ENCODE results near the gene HLA-DPB1. TPM values are rescaled to one million over a fixed set of nuclear protein-coding genes. Genes with fewer than 3 reads are reported as not detected.

HLA-DPB1 gene
- total and polyA plus RNA-seq, 2 of the 4 experiments (the other 2 are of a cell fraction) = 7.7 to 10.7 TPM

- Histone ChIP-seq H3K4ac (ENCODE audit: low read depth, low read length) (peak overlapping the region; percentile 35; the same call in 1 of the 2 replicates), H2AK5ac (ENCODE audit: low read depth, low read length) (no peak overlapping the region), H3K56ac (ENCODE audit: extremely low read depth, insufficient read depth, low read length) (no peak overlapping the region; the same call in 1 of the 2 replicates), H2BK15ac (ENCODE audit: low read depth, low read length) (no peak overlapping the region), H3K27ac (ENCODE audit: insufficient read depth, low read length) (peak overlapping the region; percentile 19; the same call in 1 of the 2 replicates), H3K9ac (ENCODE audit: low read depth, low read length) (peak overlapping the region; percentile 32; the same call in 1 of the 2 replicates), H3K27me3 (ENCODE audit: control insufficient read depth, insufficient read depth, low read length) (peaks cover 17% of the 10 kb centered on the region), H3K36me3 (ENCODE audit: control insufficient read depth, insufficient read depth, low read length) (no peaks in the 10 kb centered on the region), H2AFZ (replicated peaks; ENCODE audit: low read length, poor library complexity) (peak overlapping the region; percentile 85), H3K9me3 (ENCODE audit: control insufficient read depth, insufficient read depth, low read length) (no peaks in the 10 kb centered on the region), H4K5ac (ENCODE audit: low read depth, low read length) (peak overlapping the region; percentile 23; the same call in 1 of the 2 replicates), H2BK120ac (ENCODE audit: low read depth, low read length) (no peak overlapping the region), H4K8ac (ENCODE audit: low read depth in 2 of 2, low read length in 2 of 2) (peak overlapping the region in 1 of 2 experiments; percentile 14; a peak in 2 of 4 replicates), H3K79me1 (ENCODE audit: low read depth in 1 of 2, low read length in 2 of 2) (no peaks in the 10 kb centered on the region), H3K4me1 (ENCODE audit: control insufficient read depth, insufficient read depth, low read length) (no peaks in the 10 kb centered on the region; the same call in 1 of the 2 replicates), H4K20me1 (ENCODE audit: insufficient read depth, low read length) (no peaks in the 10 kb centered on the region), H3K9me1 (ENCODE audit: insufficient read depth, low read length) (no peaks in the 10 kb centered on the region; the same call in 1 of the 2 replicates), H3K23ac (ENCODE audit: low read depth, low read length) (no peak overlapping the region), H3K4me3 (ENCODE audit: insufficient read depth, low read depth, low read length) (peak overlapping the region; percentile 48), H2BK5ac (ENCODE audit: low read depth, low read length, poor library complexity, severe bottlenecking) (no peak overlapping the region), H2BK20ac (ENCODE audit: low read depth, low read length) (no peak overlapping the region), H3K4me2 (ENCODE audit: low read depth, low read length) (peak overlapping the region; percentile 90), H2AK9ac (replicated peaks; ENCODE audit: low read depth, low read length, poor library complexity) (no peak overlapping the region), H3K18ac (ENCODE audit: low read depth, low read length) (no peak overlapping the region), H4K91ac (ENCODE audit: insufficient read depth, low read depth, low read length) (no peak overlapping the region; the same call in 1 of the 2 replicates), H3K14ac (replicated peaks; ENCODE audit: low read depth, low read length) (no peak overlapping the region)
- dilution Hi-C loops (cut with HindIII; ENCODE audit: low sequenced_read_pairs, unreplicated experiment) = no loop called here
- DNase-seq (peak; percentile 48), ATAC-seq (ENCODE audit: low read depth) (peak; percentile 77)
- TF ChIP-seq USF2 (IDR thresholded peaks at IDR 0.05; ENCODE audit: low read depth, low read length) (no peak), RFX5 (IDR thresholded peaks at IDR 0.05; ENCODE audit: low read depth, low read length) (no peak), MAZ (IDR thresholded peaks at IDR 0.05; ENCODE audit: borderline replicate concordance, low read depth, low read length) (peak; percentile 41; the same call in 1 of the 2 replicates)
- no TSS peak for BruUV-seq (replicated peaks)
- ChIA-PET CTCF (no interaction called here), POLR2A (ENCODE audit: unreplicated experiment) (no interaction called here)
- WGBS, 2 experiments (ENCODE audit: extremely low coverage in 2 of 2, insufficient read length in 1 of 2) = 5% methylated on average over 16 of the region's 49 CpGs; no CpG with 5 or more reads in 1 of the 2 experiments
- in situ Hi-C loops (cut with MboI; ENCODE audit: low sequenced_read_pairs) = no loop called here
- intact Hi-C loops (cut with micrococcal nuclease) = loop anchor here (5.0 kb wide), 1 partner anchor 193 kb away; no protein-coding TSS in a partner anchor
These were observed 4.6 kb downstream of the HLA-DPB1 start for GRCh38 chr6:33080127-33081089.

Measured in IMR-90 (cell line).